OCI-LY7 (cell line): ENCODE results near the gene RPL10. TPM values are rescaled to one million over a fixed set of nuclear protein-coding genes. Genes with fewer than 3 reads are reported as not detected.

Source experiments
- BruUV-seq: library from RNA; stranded (reverse); fragments of 400-500 nt; replicated peaks from 2 replicates; lab custom pipeline; 2021; lab: Mats Ljungman, UMichigan
- CTCF ChIA-PET: fragments of 300-600 bp; sonication (Branson Sonifier 250); formaldehyde crosslinking; loops from one replicate; lab custom pipeline; 2022; ENCODE audit warnings: antibody characterized with exemption; ENCODE audit not compliant: unreplicated experiment; lab: Charles Lee
- POLR2A ChIA-PET: fragments of 300-600 bp; sonication (Branson Sonifier 250); formaldehyde crosslinking; loops from one replicate; lab custom pipeline; 2022; ENCODE audit warnings: antibody characterized with exemption; lab: Charles Lee
- DNase-seq: peaks from one replicate; pipeline ENCODE4 v3.0.0-alpha.2; 2015; ENCODE audit warnings: low spot score
- H2AFZ ChIP-seq: fragments of 200-600 bp; sonication (generic), shearing (Covaris generic); 2 replicates; pipeline ENCODE4 v1.6.1; 2014; ENCODE audit warnings: mild to moderate bottlenecking, antibody characterized with exemption, low read length, moderate library complexity
- H3K27ac ChIP-seq: fragments of 200-600 bp; sonication (generic); 2 replicates; pipeline ENCODE4 v1.5.1; 2014; ENCODE audit warnings: mixed run types, low read depth, mild to moderate bottlenecking, moderate library complexity, low read length, inconsistent platforms; ENCODE audit not compliant: poor library complexity, severe bottlenecking
- H3K36me3 ChIP-seq: fragments of 200-600 bp; sonication (generic); 2 replicates; pipeline ENCODE4 v1.6.1; 2014; ENCODE audit warnings: mild to moderate bottlenecking, antibody characterized with exemption, low read length, moderate library complexity, mixed read lengths; ENCODE audit not compliant: insufficient read depth
- H3K4me1 ChIP-seq: fragments of 200-600 bp; sonication (generic); 2 replicates; pipeline ENCODE4 v1.5.1; 2014; ENCODE audit warnings: mild to moderate bottlenecking, low read length; ENCODE audit not compliant: insufficient read depth, poor library complexity, severe bottlenecking
- H3K4me2 ChIP-seq: fragments of 200-600 bp; sonication (generic); 2 replicates; pipeline ENCODE4 v1.6.1; 2014; ENCODE audit warnings: mild to moderate bottlenecking, low read length
- H3K4me3 ChIP-seq: fragments of 200-600 bp; sonication (generic); 2 replicates; pipeline ENCODE4 v1.5.1; 2014; ENCODE audit warnings: mild to moderate bottlenecking, low read depth, low read length; ENCODE audit not compliant: poor library complexity, severe bottlenecking
- H3K79me2 ChIP-seq: fragments of 200-600 bp; sonication (generic); 2 replicates; pipeline ENCODE4 v1.6.1; 2016; ENCODE audit warnings: low read depth, mild to moderate bottlenecking, low read length, moderate library complexity, mixed read lengths; ENCODE audit not compliant: insufficient read depth
- H3K9me2 ChIP-seq: fragments of 200-600 bp; sonication (generic); 2 replicates; pipeline ENCODE4 v1.6.1; 2016; ENCODE audit warnings: mild to moderate bottlenecking, low read length, mixed read lengths; ENCODE audit not compliant: insufficient read depth
- H3K9me3 ChIP-seq: fragments of 200-600 bp; sonication (generic); 2 replicates; pipeline ENCODE4 v1.6.1; 2014; ENCODE audit warnings: mild to moderate bottlenecking, mixed run types, low read length, mixed read lengths
- H4K20me1 ChIP-seq: fragments of 200-600 bp; sonication (generic); 2 replicates; pipeline ENCODE4 v1.6.1; 2014; ENCODE audit warnings: mild to moderate bottlenecking, antibody characterized with exemption, low read length, moderate library complexity, mixed read lengths; ENCODE audit not compliant: insufficient read depth
- CTCF ChIP-seq: fragments of 200-600 bp; sonication (generic); conservative IDR thresholded peaks from 2 replicates; pipeline ENCODE4 v1.5.1; 2014; ENCODE audit warnings: mild to moderate bottlenecking, antibody characterized with exemption, low read length, moderate library complexity, mixed read lengths
- EZH2phosphoT487 ChIP-seq: fragments of 200-600 bp; sonication (generic); IDR thresholded peaks from 2 replicates; pipeline ENCODE4 v1.6.1; 2018; ENCODE audit warnings: low read depth, borderline replicate concordance, mild to moderate bottlenecking, mixed run types, antibody characterized with exemption, low read length, moderate library complexity, mixed read lengths
- intact Hi-C: fragments of 100-400 bp; cut with micrococcal nuclease; formaldehyde crosslinking; loops from one replicate; pipeline ENCODE4 v1.10.0; 2022; ENCODE audit not compliant: unreplicated experiment
- total RNA-seq, 2 experiments: library from RNA; depleted of rRNA in 1 of 2; stranded (reverse); fragments of >200 nt in 1 of 2; shearing (Covaris generic) in 1 of 2; gene quantifications; 2 replicates each; pipeline ENCODE4 v1.2.3, GENCODE V29; 2014 to 2022

Gene RPL10
- total RNA-seq, 2 experiments from 2014 or later: 2,447 to 4,261 TPM

DNA sequence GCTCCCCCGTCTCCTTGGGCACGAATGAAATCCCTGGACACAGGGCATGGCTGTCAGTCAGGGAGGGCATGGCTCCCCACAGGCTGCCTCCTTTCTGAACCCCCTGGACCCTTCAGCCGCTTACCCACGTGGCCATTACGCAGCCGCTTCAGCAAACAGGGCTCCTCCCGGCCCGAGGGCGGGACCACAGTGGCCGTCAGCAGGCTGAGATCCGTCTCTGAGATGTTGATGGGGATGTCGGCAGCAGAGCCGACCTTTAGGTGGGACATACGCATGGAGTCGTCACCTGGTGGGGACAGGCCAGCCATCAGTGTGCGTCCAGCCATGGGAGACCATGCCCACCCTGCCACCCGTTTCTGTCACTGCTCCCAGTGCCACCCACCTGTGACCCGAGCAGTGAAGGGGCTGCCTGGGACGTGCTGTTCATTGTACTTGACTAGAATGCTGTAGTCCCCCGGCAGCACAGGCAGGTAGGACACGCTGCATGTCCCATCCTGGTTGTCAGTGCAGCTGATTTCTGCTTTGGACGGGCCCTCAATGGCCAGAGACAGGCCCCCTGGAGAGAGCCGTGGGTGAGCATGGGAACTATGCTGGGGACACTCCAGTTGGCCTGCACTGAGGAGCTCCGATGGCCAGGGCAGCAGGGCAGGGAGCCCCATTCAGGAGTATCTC, 44.9 kb upstream of the RPL10 start:
- Histone ChIP-seq H3K4me1 (no peaks in the 10 kb centered on the region), H4K20me1 (no peaks in the 10 kb centered on the region), H3K9me3 (no peaks in the 10 kb centered on the region), H3K79me2 (no peaks in the 10 kb centered on the region), H2AFZ (no peak overlapping the region), H3K27ac (no peak overlapping the region), H3K36me3 (peaks cover 51% of the 10 kb centered on the region), H3K9me2 (no peaks in the 10 kb centered on the region), H3K4me3 (no peak overlapping the region), H3K4me2 (no peak overlapping the region)
- POLR2A ChIA-PET: no interaction called here
- CTCF ChIA-PET: no interaction called here
- no peak for DNase-seq
- no TSS peak for BruUV-seq
- intact Hi-C loops: no loop called here
- TF ChIP-seq EZH2phosphoT487: no peak
- no peak for TF ChIP-seq CTCF

DNA sequence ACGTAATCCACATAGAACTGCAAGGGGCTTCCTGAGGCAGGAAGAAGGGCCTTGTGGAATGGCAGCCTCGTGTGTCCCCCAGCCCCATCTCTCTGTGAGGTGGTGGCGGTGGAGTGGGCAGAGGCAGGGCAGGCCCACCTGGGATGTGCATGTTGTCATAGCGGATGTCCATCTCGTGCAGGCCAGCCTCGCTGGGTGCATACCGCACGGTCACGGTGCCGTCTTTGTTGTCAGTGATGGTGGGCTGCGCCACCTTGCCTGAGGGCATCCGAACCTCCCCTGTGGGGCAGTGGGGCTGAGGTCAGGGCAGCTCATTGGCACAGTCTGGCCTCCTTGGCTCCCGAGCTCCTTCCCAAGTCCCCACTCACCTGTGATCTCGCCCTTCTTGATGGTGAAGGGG, 44.2 kb upstream of the RPL10 start:
- TF ChIP-seq CTCF: no peak
- TF ChIP-seq EZH2phosphoT487: no peak
- no peak for DNase-seq
- H3K27ac ChIP-seq: no peak overlapping the region
- H3K9me2 ChIP-seq: no peaks in the 10 kb centered on the region
- H3K9me3 ChIP-seq: no peaks in the 10 kb centered on the region
- POLR2A ChIA-PET: no interaction called here
- H3K36me3 ChIP-seq: peaks cover 53% of the 10 kb centered on the region
- no peak overlapping the region for H2AFZ ChIP-seq
- no peaks in the 10 kb centered on the region for H4K20me1 ChIP-seq
- intact Hi-C loops: no loop called here
- H3K4me2 ChIP-seq: no peak overlapping the region
- no peak overlapping the region for H3K4me3 ChIP-seq
- CTCF ChIA-PET: no interaction called here
- no peaks in the 10 kb centered on the region for H3K4me1 ChIP-seq
- BruUV-seq: no TSS peak
- H3K79me2 ChIP-seq: no peaks in the 10 kb centered on the region

DNA sequence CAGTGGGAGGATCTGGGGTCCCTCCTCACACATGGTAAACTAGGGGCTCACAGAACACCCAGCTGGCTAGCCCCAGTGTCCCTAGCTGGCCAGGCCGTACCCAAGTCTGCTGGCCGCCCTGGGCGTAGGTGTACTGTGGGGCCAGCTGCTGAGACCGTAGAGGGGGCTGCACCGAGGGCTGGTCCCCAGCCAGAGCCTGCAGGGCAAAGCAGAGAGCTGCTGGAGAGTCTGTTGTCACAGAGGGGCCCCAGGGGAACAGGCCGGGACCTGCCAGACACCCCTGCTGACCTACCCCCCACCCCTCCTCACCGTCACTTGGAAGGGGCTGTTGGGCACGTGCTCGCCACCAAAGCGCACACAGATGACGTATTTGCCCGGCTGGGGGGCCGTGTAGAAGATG, 43.7 kb upstream of the RPL10 start:
- Histone ChIP-seq H3K36me3 (peaks cover 54% of the 10 kb centered on the region), H3K4me3 (no peak overlapping the region), H2AFZ (no peak overlapping the region), H4K20me1 (no peaks in the 10 kb centered on the region), H3K9me3 (no peaks in the 10 kb centered on the region), H3K4me2 (no peak overlapping the region), H3K27ac (no peak overlapping the region), H3K79me2 (no peaks in the 10 kb centered on the region), H3K4me1 (no peaks in the 10 kb centered on the region), H3K9me2 (no peaks in the 10 kb centered on the region)
- DNase-seq: no peak
- intact Hi-C loops: no loop called here
- no TSS peak for BruUV-seq
- CTCF ChIA-PET: no interaction called here
- POLR2A ChIA-PET: no interaction called here
- TF ChIP-seq CTCF (no peak), EZH2phosphoT487 (no peak)
